Chondrocyte (in vitro differentiated cells): Measurements from ENCODE around the gene EHMT2. TPM values are rescaled to one million over a fixed set of nuclear protein-coding genes. Genes with fewer than 3 reads are reported as not detected.

Source experiments
- DNase-seq: peaks from one replicate; pipeline ENCODE4 v3.0.0; 2021; ENCODE audit warnings: mixed read lengths, low spot score
- H3K27ac Mint-ChIP-seq: one replicate; pipeline ENCODE4 v1.8.0; 2021; ENCODE audit warnings: mild to moderate bottlenecking, moderate library complexity, mixed read lengths; ENCODE audit not compliant: unreplicated experiment
- H3K27me3 Mint-ChIP-seq: 2 replicates; pipeline ENCODE4 v1.8.0; 2021; ENCODE audit warnings: low read depth, mixed read lengths
- H3K36me3 Mint-ChIP-seq: 2 replicates; pipeline ENCODE4 v1.8.0; 2021; ENCODE audit warnings: low read depth, mixed read lengths
- H3K4me1 Mint-ChIP-seq: 2 replicates; pipeline ENCODE4 v1.8.0; 2021; ENCODE audit warnings: low read depth, mild to moderate bottlenecking, mixed read lengths
- H3K4me3 Mint-ChIP-seq: one replicate; pipeline ENCODE4 v1.8.0; 2021; ENCODE audit warnings: mild to moderate bottlenecking, moderate library complexity, mixed read lengths; ENCODE audit not compliant: unreplicated experiment
- H3K9me3 Mint-ChIP-seq: 2 replicates; pipeline ENCODE4 v1.8.0; 2021; ENCODE audit warnings: low read depth, mixed read lengths
- total RNA-seq: library from RNA; stranded (reverse); gene quantifications from 3 replicates; pipeline ENCODE4 v1.2.1, GENCODE V29; 2021
- TF ChIP-seq, protein P1 (sequence below): fragments of 200-600 bp; sonication (generic); IDR thresholded peaks from 2 replicates; pipeline ENCODE4 v1.5.0; 2021; ENCODE audit warnings: antibody characterized with exemption, mild to moderate bottlenecking, moderate library complexity

EHMT2 gene
- total RNA-seq, 1 donor from 2014 or later: 37.7 TPM

DNA sequence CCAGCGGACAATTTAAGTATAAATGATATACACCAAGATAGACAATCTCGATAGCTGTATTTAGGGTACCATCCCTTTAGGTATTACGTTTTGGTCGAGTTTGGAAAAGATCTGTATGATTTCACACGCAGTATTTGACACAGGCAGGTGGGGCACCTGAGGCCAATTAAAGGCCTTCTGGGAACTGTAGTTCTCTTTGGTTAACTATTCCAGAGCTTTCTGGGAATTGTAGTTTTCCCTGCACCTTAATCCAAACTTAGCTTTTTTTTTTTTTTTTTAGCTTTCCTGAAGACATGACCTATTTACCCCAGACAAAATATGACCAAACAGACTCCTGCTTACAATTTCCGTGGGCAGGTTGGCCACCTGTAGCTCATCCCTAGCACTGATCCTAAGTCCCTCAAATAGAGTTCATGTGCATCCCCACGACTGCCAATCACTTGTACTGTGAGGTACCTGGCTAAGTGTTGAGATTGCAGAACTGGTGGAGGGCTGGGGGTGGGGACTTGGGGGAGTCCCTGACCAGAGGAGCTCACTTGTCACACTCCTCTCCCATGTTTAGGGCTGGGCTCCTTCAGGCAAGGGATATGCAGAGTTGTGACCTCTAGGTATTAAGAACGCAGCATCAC is 999 bp upstream of the EHMT2 start:
- peaks cover 34% of the 10 kb centered on the region for H3K4me1 Mint-ChIP-seq
- TF ChIP-seq, protein P1, sequence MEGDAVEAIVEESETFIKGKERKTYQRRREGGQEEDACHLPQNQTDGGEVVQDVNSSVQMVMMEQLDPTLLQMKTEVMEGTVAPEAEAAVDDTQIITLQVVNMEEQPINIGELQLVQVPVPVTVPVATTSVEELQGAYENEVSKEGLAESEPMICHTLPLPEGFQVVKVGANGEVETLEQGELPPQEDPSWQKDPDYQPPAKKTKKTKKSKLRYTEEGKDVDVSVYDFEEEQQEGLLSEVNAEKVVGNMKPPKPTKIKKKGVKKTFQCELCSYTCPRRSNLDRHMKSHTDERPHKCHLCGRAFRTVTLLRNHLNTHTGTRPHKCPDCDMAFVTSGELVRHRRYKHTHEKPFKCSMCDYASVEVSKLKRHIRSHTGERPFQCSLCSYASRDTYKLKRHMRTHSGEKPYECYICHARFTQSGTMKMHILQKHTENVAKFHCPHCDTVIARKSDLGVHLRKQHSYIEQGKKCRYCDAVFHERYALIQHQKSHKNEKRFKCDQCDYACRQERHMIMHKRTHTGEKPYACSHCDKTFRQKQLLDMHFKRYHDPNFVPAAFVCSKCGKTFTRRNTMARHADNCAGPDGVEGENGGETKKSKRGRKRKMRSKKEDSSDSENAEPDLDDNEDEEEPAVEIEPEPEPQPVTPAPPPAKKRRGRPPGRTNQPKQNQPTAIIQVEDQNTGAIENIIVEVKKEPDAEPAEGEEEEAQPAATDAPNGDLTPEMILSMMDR: no peak
- peak overlapping the region; percentile 96 for H3K4me3 Mint-ChIP-seq
- peaks cover 1% of the 10 kb centered on the region for H3K36me3 Mint-ChIP-seq
- H3K27ac Mint-ChIP-seq: peak overlapping the region; percentile 91
- no peaks in the 10 kb centered on the region for H3K9me3 Mint-ChIP-seq
- no peak for DNase-seq
- H3K27me3 Mint-ChIP-seq: no peaks in the 10 kb centered on the region

DNA sequence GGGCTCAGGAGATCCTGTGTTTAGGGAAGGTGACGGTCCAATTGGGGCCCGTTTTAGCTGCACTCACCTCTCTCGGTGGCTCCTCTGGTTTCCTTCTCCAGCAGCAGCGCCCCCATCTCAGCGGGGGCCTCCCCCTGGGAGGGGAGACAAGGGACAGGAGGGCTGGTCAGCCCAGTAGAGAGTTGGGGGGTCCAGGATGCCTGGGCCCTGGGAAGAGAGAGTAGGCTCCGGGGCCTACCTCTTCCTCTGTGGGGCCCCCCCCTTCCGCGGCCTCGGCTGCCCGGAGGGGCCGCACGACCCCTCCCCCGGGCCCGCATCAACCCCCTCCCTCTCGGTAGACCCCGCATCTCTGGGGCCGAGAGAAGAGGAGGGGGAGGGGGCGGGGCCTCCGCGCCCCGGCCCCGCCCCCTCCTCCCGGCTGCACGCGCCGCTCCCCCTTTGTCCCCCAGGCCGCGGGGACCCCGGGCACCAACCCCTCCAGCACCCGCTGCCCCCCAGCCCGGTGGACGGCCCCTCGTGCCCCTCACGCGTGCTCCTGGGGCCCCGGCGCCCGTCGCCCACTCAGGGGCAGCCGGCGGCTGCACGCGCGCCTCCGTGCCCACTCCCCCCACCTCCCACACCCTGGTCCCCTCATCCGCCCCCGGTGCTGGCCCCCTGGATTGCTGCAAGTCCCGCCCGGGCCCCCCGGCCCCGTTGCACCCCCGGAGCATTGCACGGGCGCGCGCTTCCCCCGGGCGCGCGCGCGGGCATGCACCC is 464 bp downstream of the EHMT2 start:
- Mint-ChIP-seq H3K4me1 (peaks cover 26% of the 10 kb centered on the region), H3K4me3 (peak overlapping the region; percentile 70), H3K36me3 (peaks cover 6% of the 10 kb centered on the region), H3K27me3 (no peaks in the 10 kb centered on the region), H3K27ac (peak overlapping the region; percentile 57), H3K9me3 (no peaks in the 10 kb centered on the region)
- no peak for DNase-seq
- TF ChIP-seq, protein P1: no peak

DNA sequence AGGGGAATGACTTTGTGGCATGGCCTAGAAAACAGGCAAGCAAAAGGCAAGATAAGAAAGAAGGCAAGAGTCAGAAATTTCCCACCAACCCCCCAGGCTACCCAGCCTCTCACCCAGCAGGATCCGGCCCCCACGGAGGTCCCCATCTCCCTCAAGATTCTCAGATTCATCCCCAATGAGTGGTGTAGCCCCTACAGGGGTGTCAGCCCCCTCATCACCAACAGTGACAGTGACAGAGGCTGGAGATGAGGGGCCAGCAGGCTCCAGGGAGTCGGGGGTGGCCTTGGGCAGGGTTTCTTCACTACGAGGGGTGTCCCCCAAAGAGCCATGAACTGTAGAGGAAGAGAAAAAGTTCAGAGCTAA is 1.0 kb downstream of the EHMT2 start:
- Mint-ChIP-seq H3K27me3 (no peaks in the 10 kb centered on the region), H3K27ac (peak overlapping the region; percentile 57), H3K4me1 (peaks cover 26% of the 10 kb centered on the region), H3K9me3 (no peaks in the 10 kb centered on the region), H3K36me3 (peaks cover 6% of the 10 kb centered on the region), H3K4me3 (peak overlapping the region; percentile 70)
- no peak for DNase-seq
- TF ChIP-seq, protein P1: no peak

DNA sequence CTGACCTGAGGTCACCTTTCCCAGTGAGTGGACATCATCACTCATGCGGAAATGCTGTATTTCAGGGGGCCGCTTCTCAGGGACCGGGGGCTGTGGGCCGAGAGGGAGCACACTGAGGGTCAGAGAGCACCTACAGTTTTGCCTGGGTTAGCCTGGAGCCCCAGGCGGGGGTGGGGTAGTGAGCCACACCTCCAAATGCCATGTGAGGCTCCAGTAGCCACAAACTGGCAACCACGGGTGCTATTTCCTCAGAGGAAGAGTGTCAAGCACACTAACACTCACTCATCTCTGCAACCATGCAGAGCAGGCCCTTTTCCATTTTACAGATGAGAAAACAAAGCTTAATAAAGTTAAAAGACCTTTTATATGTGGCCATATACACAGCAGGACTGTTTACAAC is 4.7 kb downstream of the EHMT2 start:
- Mint-ChIP-seq H3K27ac (no peak overlapping the region), H3K9me3 (no peaks in the 10 kb centered on the region), H3K36me3 (peaks cover 14% of the 10 kb centered on the region), H3K4me1 (peaks cover 8% of the 10 kb centered on the region), H3K4me3 (no peak overlapping the region), H3K27me3 (no peaks in the 10 kb centered on the region)
- TF ChIP-seq, protein P1: no peak
- no peak for DNase-seq

DNA sequence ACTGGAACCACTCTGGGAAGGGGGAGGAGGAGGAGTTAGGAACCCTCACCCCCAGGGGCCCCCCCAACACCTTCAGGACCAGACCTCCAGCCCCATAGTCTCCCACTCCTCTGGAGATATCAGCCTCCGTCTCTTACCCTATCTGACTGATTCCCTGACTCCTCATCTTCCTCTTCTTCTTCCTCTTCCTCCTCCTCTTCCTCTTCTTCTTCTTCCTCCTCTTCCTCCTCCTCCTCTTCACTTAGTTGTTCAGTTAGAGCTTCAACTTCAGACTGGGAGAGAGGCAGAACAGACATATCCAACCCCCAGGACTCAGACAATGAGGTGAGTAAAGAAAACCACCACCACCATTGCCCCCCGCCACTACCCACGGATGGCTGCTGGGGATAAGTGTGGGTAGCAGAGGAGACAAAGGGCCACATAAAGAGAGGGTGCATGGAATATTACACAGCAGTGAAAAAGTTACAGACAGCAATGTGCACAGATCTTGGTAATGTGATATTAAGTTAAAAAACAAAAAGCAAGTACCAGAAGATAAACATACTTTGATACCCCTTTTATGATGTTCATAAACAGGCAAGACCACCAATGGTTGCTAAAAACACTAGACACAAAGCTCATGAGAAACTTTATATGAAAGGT is 8.0 kb downstream of the EHMT2 start:
- DNase-seq: no peak
- Mint-ChIP-seq H3K9me3 (no peaks in the 10 kb centered on the region), H3K27me3 (no peaks in the 10 kb centered on the region), H3K27ac (no peak overlapping the region), H3K36me3 (peaks cover 21% of the 10 kb centered on the region), H3K4me3 (no peak overlapping the region), H3K4me1 (no peaks in the 10 kb centered on the region)
- TF ChIP-seq, protein P1: no peak
